Fibroblast of the aortic adventitia (primary cell): ENCODE results near the gene AGO3. TPM values are rescaled to one million over a fixed set of nuclear protein-coding genes. Genes with fewer than 3 reads are reported as not detected.
A peak's percentile ranks its signal among the peaks of the same experiment; 100 is the strongest.

Experiments used
- DNase-seq: peaks from one replicate; pipeline ENCODE4 v3.0.0-alpha.2; 2010; ENCODE audit warnings: low read depth
- H3K4me3 ChIP-seq: 2 replicates; pipeline ENCODE4 v1.5.1; 2011; ENCODE audit warnings: low read depth, mild to moderate bottlenecking, control low read depth, low read length, moderate library complexity
- total RNA-seq: library from RNA; depleted of rRNA; stranded (reverse); fragments of >200 nt; gene quantifications from 2 replicates; pipeline ENCODE4 v1.2.3, GENCODE V29; 2012; ENCODE audit warnings: low replicate concordance
- TF ChIP-seq, protein P1 (sequence below): IDR thresholded peaks from 2 replicates; pipeline ENCODE4 v1.5.1; 2011; ENCODE audit warnings: mild to moderate bottlenecking, low read length, control low read depth, inconsistent platforms; ENCODE audit not compliant: insufficient read depth

Gene AGO3
- total RNA-seq, 1 donor = 17.5 TPM

DNA sequence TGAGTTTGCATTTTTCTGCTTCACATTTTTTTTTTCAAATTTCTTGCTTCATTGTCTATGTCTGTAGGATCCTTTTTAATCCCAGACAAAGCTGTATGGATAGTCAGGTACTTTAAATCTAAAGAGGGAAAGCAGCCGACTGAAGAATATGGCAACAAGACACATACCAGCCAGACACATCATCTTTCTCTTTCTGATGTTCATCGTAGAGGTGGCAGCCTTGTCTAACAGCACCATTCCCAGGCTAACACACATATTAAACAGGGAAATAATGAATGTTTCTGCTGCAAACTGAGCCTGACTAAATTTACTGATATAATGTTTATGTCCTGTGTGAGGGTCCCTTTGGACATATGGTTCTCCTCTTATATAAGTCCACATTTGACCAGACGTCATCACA lies 149.3 kb downstream of the AGO3 start:
- TF ChIP-seq, protein P1, sequence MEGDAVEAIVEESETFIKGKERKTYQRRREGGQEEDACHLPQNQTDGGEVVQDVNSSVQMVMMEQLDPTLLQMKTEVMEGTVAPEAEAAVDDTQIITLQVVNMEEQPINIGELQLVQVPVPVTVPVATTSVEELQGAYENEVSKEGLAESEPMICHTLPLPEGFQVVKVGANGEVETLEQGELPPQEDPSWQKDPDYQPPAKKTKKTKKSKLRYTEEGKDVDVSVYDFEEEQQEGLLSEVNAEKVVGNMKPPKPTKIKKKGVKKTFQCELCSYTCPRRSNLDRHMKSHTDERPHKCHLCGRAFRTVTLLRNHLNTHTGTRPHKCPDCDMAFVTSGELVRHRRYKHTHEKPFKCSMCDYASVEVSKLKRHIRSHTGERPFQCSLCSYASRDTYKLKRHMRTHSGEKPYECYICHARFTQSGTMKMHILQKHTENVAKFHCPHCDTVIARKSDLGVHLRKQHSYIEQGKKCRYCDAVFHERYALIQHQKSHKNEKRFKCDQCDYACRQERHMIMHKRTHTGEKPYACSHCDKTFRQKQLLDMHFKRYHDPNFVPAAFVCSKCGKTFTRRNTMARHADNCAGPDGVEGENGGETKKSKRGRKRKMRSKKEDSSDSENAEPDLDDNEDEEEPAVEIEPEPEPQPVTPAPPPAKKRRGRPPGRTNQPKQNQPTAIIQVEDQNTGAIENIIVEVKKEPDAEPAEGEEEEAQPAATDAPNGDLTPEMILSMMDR = no peak
- no peak for DNase-seq
- H3K4me3 ChIP-seq = no peak overlapping the region

GRCh38 chr1:36080801-36081200 lies 149.9 kb downstream of the AGO3 start:
- H3K4me3 ChIP-seq = no peak overlapping the region
- DNase-seq = no peak
- TF ChIP-seq, protein P1 = no peak

DNA sequence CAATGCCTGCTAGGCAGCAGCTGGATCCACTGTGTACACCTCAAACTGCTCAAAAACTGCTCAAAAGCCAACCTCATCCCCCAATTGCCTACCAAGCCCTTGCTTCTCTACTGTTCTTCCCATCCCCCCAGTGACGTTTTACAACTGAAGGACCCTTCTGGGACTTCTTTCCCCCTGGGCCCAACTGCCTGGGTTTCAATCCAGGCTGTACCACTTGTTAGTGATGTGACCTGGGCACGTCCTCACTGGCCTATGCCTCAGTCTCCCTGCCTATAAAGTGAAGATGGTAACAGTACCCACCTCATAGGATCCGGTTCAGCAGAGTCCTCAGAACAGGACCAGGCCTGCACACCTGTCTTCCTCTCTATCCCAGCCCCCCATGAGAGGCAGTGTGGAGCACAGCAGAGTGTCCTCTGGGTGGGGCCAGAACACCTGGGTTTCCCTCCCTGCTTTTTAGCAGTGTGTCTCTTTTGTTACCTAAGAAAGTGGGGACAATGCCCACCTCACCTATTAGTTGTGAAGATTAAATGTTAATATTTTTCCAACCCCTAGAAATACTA lies 151.1 kb downstream of the AGO3 start:
- TF ChIP-seq, protein P1 = no peak
- no peak for DNase-seq
- no peak overlapping the region for H3K4me3 ChIP-seq

DNA sequence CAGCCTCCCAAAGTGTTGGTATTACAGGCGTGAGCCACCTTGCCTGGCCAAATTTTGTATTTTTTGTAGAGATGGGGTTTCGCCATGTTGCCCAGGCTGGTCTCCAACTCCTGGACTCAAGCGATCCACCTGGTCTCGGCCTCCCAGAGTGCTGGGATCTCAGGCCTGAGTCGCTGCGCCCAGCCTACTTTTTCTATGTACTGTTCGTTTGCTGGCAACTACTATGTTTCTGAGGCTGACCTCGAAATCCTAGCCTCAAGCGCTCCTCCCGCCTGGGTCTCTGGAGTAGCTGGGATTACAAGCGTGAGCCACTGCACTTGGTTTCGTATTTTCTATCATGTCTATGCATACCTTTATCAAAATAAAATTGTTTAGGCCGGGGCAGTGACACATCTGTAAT lies 152.3 kb downstream of the AGO3 start:
- TF ChIP-seq, protein P1 = no peak
- H3K4me3 ChIP-seq = no peak overlapping the region
- no peak for DNase-seq

- DNase-seq = no peak
- TF ChIP-seq, protein P1 = no peak
- peak within 1 kb of the TSS; percentile 56 for H3K4me3 ChIP-seq
These were observed 153.0 kb downstream of the AGO3 start, which contains the start of gene TEKT2 for GRCh38 chr1:36083635-36084496. TEKT2 (plus strand) TSS chr1:36084094; CDS start chr1:36084922, 828 bp downstream.

DNA sequence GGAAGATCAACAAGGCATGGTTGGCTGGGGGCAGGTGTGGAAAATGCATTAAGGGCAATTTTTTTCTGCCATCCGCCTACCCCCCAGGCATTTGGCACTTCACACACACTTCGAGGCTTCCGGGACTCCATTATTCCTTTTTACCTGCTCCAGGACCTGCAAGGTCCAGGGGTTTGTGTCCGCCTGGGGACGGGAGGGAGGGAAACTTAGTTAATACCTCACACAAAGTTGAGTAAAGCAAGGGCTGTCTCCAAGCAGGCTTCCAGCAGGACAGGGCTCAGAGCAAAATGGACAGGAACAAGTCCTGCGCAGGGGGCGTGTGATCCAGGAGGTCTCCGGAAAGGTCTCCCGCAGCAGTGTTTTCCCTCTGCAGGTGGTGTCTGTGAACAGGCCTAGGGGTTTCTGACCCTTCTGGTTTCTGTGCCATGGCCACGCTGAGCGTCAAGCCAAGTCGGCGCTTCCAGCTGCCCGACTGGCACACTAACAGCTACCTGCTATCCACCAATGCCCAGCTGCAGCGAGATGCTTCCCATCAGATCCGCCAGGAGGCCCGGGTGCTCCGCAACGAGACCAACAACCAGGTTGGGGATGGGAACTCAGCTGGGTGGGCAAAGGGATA lies 153.7 kb downstream of the AGO3 start:
- no peak for DNase-seq
- TF ChIP-seq, protein P1 = no peak
- H3K4me3 ChIP-seq = peak overlapping the region; percentile 56
